GM19023 (cell line): ENCODE results near the gene NKTR.

Source experiments
- ATAC-seq: cut with Tn5 transposase; IDR thresholded peaks from one replicate; pipeline ENCODE4 v1.9.1; 2021; ENCODE audit warnings: mild to moderate bottlenecking, moderate library complexity; ENCODE audit not compliant: unreplicated experiment

Gene NKTR

DNA sequence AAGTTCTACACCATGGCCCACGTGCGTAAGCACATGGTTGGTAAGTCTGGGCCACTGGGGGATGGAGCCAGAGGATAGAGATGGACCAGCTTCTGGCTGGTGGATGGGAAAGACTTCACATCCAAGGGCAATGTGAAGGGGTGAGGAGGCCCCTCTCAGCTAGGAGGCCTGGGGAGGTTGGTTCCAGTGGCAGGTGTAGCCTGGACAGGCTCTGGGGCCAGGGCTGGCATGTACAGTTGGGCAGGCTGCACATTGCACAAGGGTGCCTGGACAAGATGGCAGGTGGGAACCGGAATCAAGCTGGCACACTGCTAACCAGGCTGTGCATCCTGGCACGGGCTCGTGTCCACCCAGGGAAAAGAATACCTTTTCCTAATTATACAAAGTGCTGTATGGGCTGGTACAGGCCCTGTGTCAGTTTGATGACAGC is 61.1 kb downstream of the NKTR start:
- ATAC-seq, result no peak

DNA sequence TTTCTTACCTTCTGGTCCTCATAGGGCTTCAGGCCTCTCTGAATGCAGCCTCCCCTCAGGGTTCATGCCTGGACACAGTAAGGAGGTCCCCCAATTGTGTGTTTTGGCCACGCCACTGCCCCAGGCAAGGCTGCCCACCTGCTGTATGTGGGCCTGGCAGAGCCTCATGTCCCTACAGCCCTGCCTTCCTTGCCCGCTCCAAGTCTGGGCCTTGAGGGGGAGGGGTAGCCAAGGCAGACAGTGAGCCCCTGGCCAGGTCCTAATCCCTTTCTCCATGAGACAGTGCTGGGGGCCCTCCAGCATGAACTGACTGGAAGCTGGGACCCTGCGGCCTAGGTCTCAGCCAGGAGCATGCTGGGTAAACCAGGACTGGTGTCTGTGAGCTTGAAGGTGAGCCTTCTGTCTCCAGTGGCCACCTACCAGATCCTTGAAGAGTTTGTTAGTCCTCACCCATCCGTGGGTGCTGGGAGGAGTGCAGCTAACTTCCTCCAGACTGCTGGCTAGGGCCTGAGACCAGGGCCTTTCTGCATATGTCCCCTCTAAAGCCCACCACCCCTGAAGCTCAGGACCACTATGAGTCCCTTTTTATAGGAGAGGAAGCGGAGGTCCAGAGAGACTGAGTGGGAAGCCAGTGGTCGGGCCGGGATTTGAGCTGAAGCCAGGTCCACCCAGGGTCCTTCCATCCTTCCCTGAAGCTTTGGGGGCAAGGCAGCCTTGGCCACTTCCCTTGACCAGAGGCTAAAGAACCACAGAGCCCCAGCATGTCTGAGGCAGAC is 61.7 kb downstream of the NKTR start:
- ATAC-seq, result no peak

- ATAC-seq, result no peak
Observed at GRCh38 chr3:42662813-42663535, 62.5 kb downstream of the NKTR start.

- no peak for ATAC-seq
Observed at GRCh38 chr3:42663581-42664437, 63.3 kb downstream of the NKTR start.

- ATAC-seq, result no peak
Observed at GRCh38 chr3:42664438-42664803, 63.9 kb downstream of the NKTR start.

DNA sequence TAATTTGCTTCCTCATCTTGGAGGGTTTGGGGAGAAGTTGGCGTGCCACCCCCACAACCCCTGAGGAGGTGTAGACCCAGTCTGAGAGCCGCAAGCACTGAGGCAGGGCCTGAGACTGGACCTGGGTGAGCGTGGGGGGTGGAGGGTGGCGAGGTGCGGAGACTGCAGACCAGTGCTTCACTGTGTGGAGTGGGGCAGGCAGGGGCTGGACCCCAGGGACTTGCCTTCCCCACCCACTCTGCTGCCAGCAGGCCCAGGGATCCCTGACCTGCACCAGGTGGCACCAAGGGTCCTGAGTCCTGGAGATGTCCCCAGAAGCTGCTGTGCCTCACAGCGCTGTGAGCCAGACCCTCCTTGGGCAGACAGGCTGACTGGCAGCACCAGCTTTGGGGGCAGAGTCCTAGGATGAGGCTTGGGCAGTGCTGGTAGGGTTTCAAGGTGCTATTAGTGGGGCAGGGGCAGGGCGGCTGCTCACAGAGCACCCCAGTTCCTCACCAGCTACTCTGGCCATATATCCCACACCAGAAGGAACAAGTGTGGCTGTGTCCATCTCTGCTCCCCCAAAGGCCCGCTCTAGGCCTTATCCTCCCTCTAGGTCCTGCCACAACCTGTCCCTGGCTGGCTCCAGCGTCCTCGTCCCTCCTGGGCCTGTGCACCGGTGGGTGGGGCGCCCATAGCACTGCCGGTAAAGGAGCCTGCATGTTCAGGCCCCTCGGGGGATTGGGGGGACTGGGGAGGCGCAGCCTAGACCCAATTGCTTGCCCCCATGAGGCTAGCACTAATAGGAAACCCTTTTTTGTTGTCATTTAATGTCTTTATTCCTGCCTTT is 64.8 kb downstream of the NKTR start:
- no peak for ATAC-seq

- no peak for ATAC-seq
Observed at GRCh38 chr3:42666022-42666421, 65.5 kb downstream of the NKTR start.

- no peak for ATAC-seq
Observed at GRCh38 chr3:42666577-42666998, 66.1 kb downstream of the NKTR start.

DNA sequence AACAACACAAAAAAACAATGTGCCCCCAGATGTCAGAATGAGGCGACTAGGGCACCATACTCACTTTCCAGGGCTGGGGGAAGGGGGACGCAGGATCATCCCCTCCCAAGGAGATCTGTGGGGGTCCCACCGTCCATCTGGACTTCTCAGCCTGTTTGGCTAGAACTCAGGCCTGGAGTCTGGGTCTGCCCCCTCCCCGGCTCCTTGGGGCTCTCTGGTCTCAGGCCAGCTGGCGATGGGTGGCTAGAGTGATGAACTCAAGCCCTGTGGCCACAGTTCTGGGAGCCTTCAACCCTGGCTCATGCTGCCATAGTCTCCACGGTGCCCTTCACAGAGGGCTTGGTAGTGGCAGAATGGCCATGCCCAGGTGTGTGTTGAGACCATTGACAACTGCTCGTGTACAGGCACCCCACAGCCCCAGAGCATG is 66.6 kb downstream of the NKTR start:
- no peak for ATAC-seq

DNA sequence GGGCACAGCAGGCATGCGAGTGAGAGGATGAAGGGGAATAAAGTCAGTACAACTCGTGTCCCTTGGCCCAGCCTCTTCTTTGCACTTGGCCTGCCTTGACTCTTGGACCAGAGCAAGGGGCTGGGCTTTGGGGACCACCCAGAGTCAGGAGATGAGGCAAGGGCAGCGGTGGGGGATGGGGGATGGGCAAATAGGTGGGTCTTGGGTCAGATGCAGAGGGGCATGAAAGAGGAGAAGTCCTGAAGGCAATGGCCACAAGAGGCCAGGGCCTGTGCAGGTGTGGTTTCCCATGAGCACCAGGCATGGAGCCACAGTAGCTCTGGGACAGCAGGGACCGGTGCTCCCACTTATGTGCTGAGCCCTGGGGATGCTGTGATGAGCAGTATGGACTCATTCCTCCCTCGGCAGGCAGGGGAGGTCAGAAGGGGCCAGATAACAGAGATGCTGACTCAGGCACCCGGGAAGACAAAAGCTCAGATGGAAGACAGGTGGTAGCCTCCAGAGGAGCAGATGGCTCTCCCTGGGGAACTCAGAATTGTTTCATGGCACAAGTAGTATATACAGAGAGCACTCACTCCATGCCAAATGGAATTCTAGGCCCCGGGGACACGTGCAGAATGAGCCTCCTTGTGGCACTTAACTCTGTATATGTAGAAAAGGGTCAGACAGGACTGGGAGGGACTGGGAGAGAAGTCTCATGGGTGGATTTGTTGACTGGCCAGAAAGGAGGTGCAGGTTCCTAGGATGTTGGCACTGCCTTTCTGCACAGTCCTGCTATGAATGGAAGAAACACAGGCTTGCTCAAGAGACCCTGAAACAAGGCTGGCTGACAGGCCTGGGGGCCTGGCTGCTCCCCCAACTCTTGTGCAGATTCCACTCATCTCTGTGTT is 67.3 kb downstream of the NKTR start:
- no peak for ATAC-seq

GRCh38 chr3:42668413-42668760 is 67.9 kb downstream of the NKTR start:
- ATAC-seq, result no peak

DNA sequence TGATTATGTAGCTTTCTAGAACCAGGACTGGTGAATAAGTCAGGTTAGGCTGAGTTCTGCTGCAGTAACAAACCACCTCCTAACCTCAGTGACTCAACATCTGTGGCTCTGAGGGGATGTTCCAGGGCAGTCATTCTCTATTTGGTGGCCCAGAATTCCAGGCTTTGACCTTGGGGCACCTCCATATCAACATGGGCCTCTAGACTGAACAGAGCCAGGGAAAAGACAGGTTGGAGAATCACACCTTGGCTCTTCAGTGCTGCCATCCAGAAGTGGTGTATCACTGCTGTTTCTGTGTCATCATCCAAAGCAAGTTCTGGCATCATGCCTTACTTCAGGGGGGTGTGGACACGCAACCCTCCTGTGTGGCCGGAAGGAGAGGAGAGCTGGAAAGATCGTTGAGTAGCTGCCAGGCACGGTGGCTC is 68.3 kb downstream of the NKTR start:
- ATAC-seq, result no peak

GRCh38 chr3:42670051-42670576 is 69.6 kb downstream of the NKTR start:
- no peak for ATAC-seq

DNA sequence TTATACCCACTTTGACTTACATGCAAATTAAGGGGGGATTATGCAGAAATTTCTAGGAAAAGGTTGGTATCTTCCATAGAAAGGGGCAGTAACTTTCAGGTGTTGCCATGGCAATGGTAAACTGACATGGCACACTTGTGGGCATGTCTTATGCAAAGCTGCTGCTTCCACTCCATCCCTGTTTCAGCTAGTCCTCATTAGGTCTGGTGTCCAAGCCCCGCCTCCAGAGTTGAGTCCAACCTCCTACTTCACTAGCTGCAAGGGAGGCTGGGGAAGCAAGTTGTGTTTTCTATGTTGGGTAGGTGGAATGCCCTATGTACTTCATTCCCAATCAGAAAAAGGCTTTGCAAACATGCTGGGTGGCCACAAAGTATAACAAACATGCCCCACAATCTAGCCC is 70.2 kb downstream of the NKTR start:
- no peak for ATAC-seq

DNA sequence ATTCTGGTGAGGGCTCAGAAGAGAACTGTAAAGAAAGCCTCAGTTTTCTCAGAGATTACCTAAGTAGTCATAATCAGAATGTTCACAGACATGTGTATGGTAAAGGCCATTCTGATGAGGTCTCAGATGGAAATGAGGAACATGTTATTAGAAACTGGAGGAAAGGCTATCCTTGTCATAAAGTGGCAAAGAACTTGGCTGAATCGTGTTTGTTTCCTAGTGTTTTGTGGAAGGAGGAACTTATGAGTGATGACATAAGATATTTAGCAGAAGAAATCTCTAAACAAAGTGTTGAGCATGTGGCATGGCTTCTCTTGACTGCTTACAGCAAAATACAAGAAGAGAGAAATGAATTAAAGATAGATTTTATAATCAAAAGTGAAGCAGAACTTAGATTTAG is 72.0 kb downstream of the NKTR start:
- ATAC-seq, result no peak

DNA sequence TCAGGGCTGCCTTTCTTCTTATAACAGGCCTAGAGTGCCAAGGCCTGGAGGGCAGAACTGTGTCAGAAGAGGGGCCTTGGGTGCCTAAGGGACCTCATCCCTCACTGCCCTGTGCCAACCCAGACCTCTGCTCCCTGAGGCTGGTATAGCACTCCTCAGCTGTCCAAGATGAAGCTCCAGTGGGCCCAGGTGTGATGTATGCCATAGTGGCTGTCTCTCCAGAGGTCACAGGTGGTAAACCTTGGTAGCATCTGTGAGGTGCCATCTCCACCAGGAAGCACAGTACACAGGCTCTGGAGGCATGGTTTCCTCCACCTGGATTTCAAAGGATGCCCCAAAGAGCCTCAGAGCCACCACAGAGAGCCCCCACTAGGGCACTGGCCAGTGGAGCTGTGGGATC is 72.6 kb downstream of the NKTR start:
- no peak for ATAC-seq

GRCh38 chr3:42674146-42674545 is 73.7 kb downstream of the NKTR start:
- ATAC-seq, result no peak

GRCh38 chr3:42675909-42676308 is 75.4 kb downstream of the NKTR start:
- ATAC-seq, result no peak

- no peak for ATAC-seq
Observed at GRCh38 chr3:42678447-42678846, 78.0 kb downstream of the NKTR start.
